Activated CD4-positive, alpha-beta T cell treated with anti-CD3 and anti-CD28 coated beads, Interleukin-2, amount 10 ng/mL, durations not matched to agents 24 days and 14 days (primary cell): ENCODE results near the gene PRKAA1. TPM values are rescaled to one million over a fixed set of nuclear protein-coding genes. Genes with fewer than 3 reads are reported as not detected.
"Not testable (repeated sequence)": the region's sequence is repeated elsewhere in the genome, so short reads cannot be mapped to it uniquely, and the experiment has no call there.

Source experiments
- DNase-seq: peaks from one replicate; pipeline ENCODE4 v3.0.0; 2022
- H3K27ac Mint-ChIP-seq: one replicate; pipeline ENCODE4 v1.8.0; 2022; ENCODE audit warnings: mild to moderate bottlenecking, mixed read lengths
- H3K27me3 Mint-ChIP-seq: one replicate; pipeline ENCODE4 v1.8.0; 2022; ENCODE audit warnings: mixed read lengths
- H3K36me3 Mint-ChIP-seq: one replicate; pipeline ENCODE4 v1.8.0; 2022; ENCODE audit warnings: low read depth, mild to moderate bottlenecking, mixed read lengths
- H3K4me1 Mint-ChIP-seq: one replicate; pipeline ENCODE4 v1.8.0; 2021; ENCODE audit warnings: mixed read lengths
- H3K4me3 Mint-ChIP-seq: one replicate; pipeline ENCODE4 v1.8.0; 2022; ENCODE audit warnings: mild to moderate bottlenecking, moderate library complexity, mixed read lengths
- H3K9me3 Mint-ChIP-seq: one replicate; pipeline ENCODE4 v1.8.0; 2021; ENCODE audit warnings: mixed read lengths
- intact Hi-C: fragments of 100-400 bp; cut with micrococcal nuclease; formaldehyde crosslinking; loops from one replicate; pipeline ENCODE4 v1.15.1; 2023
- total RNA-seq: library from RNA; stranded (reverse); gene quantifications from 2 replicates; pipeline ENCODE4 v1.2.3, GENCODE V29; 2022

Gene PRKAA1
- total RNA-seq, 1 donor from 2014 or later, result 49.1 TPM

DNA sequence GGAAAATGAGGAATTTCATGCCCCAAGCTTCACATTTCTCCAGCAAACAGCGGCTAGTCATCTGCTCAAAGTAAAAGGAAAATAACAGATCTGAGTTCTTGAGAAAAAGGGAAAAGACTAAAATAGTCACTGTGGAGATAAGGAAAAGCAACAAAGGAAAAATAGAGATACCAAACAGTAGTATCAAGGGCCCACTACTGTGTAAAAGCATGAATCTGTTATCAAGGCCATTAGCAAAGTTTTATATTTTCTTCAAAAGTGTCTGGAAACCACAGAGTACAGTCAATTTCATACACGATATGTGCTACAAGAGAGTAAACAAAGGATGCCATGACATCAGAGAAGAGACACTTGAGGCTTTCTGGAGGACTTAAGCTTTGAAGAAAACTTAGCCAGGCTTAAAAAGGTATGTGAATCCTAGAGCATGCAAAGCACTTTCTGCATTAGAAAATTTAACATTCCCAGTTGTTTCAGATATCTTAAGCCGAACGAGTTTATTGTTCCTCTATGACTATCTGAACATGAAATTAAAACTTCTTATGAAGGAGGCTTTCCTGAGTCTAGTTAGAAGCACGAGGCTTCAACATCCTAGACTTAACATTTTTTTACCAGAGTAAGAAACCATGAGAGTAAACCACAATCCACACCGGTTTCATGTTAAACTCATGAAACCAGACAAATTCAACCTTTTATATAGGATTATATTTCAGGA is 43.6 kb downstream of the PRKAA1 start:
- H3K27me3 Mint-ChIP-seq, result no peaks in the 10 kb centered on the region
- no peak overlapping the region for H3K4me3 Mint-ChIP-seq
- DNase-seq, result peak; percentile 67
- peaks cover 15% of the 10 kb centered on the region for H3K4me1 Mint-ChIP-seq
- H3K9me3 Mint-ChIP-seq, result no peaks in the 10 kb centered on the region
- intact Hi-C loops, result loop anchor here (1.0 to 10.0 kb wide), 9 partner anchors 18 to 1680 kb away; partner anchors contain the start of genes PTGER4, RICTOR, RIMOC1 and RPL37
- no peak overlapping the region for H3K27ac Mint-ChIP-seq
- peaks cover 30% of the 10 kb centered on the region for H3K36me3 Mint-ChIP-seq

DNA sequence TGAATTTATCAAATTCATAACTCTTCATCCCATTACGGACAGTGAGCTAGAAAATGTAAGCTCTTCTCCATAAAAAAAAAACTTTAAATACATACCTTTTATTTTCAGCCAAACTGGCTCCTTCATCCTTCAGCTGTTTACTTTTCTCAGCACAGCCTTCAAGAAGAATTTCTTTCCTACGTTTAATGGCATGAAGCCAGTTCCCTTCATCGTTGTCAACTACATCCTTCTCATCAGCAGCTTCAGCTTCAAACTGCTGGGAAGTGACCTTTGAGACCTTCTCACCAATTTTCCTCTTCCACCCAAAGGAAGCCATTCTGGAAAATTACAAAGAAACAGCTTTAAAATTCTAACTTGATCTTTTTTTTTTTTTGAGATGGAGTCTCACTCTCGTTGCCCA is 51.5 kb downstream of the PRKAA1 start:
- Mint-ChIP-seq H3K9me3 (no peaks in the 10 kb centered on the region), H3K27ac (no peak overlapping the region), H3K4me1 (peaks cover 13% of the 10 kb centered on the region), H3K27me3 (no peaks in the 10 kb centered on the region), H3K4me3 (no peak overlapping the region), H3K36me3 (peaks cover 31% of the 10 kb centered on the region)
- intact Hi-C loops, result no loop called here
- no peak for DNase-seq

DNA sequence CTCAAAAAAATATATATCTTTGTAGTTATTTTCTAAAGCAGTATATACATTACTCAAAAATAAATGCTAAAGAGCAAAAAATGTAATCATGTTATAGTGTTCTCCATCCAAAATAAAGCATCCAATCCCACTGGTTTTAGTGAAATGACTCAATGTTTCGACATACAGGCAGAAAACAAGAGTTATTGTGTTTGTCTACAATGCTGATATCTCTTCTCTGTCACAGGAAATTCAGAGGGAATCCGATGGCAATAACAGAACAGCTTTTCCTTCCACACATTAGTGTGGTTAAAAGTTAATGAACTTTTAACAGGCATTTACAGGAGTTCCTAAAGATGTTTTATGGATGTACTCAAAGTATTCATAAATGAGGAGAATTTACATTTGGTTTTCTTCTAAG is 54.4 kb downstream of the PRKAA1 start:
- H3K36me3 Mint-ChIP-seq, result peaks cover 41% of the 10 kb centered on the region
- H3K27me3 Mint-ChIP-seq, result no peaks in the 10 kb centered on the region
- H3K9me3 Mint-ChIP-seq, result no peaks in the 10 kb centered on the region
- H3K4me3 Mint-ChIP-seq, result no peak overlapping the region
- peaks cover 9% of the 10 kb centered on the region for H3K4me1 Mint-ChIP-seq
- intact Hi-C loops, result no loop called here
- no peak overlapping the region for H3K27ac Mint-ChIP-seq
- no peak for DNase-seq

DNA sequence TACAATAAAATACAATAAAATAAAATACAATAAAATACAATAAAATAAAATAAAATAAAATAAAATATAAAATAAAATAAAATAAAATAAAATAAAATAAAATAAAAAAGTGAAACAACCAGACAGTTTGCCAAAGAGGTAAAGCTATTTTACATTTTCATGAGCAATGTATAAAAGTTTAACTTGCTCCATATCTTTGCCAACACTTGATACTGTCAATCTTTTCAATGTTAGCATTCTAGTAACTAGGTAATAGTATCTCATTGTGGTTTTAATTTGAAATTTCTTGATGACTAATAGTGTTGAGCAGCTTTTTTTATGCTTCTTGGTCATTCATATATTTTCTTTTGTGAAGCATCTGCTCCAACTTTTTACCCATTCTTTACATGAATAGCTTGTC is 59.7 kb downstream of the PRKAA1 start:
- H3K4me1 Mint-ChIP-seq, result peaks cover 19% of the 10 kb centered on the region
- no peaks in the 10 kb centered on the region for H3K9me3 Mint-ChIP-seq
- H3K4me3 Mint-ChIP-seq, result no peak overlapping the region
- H3K27ac Mint-ChIP-seq, result no peak overlapping the region
- intact Hi-C loops, result loop anchor here (5.0 kb wide), 1 partner anchor 571 kb away; no protein-coding TSS in a partner anchor
- no peak for DNase-seq
- H3K27me3 Mint-ChIP-seq, result no peaks in the 10 kb centered on the region
- H3K36me3 Mint-ChIP-seq, result peaks cover 47% of the 10 kb centered on the region

GRCh38 chr5:40736103-40736875 is 61.9 kb downstream of the PRKAA1 start:
- H3K27me3 Mint-ChIP-seq, result no peaks in the 10 kb centered on the region
- DNase-seq, result peak; percentile 77
- peaks cover 37% of the 10 kb centered on the region for H3K36me3 Mint-ChIP-seq
- no peak overlapping the region for H3K4me3 Mint-ChIP-seq
- no peaks in the 10 kb centered on the region for H3K9me3 Mint-ChIP-seq
- H3K27ac Mint-ChIP-seq, result peak overlapping the region; percentile 12
- intact Hi-C loops, result loop anchor here (1.0 to 5.0 kb wide), 7 partner anchors 19 to 1157 kb away; partner anchors contain the start of gene TTC33
- H3K4me1 Mint-ChIP-seq, result peaks cover 18% of the 10 kb centered on the region

DNA sequence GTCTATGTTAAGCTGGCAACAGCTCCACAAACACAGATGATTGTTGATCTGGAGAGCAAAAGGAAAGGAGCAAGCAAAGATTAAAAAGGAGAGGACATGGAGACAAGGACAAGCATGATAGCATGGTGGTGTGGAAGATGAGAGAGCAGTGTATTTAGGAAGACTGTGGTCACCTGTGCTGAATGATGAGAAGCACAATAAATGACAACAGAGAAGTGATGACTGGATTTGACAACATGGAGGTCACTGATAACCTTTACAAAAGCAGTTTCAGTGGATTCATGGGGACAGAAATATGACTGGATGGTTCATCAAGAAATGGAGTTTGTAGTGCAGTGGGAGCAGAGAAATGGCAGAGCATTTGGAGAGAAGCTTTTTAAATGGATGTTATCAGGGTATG is 62.6 kb downstream of the PRKAA1 start:
- no peak for DNase-seq
- Mint-ChIP-seq H3K9me3 (no peaks in the 10 kb centered on the region), H3K4me3 (no peak overlapping the region), H3K36me3 (peaks cover 32% of the 10 kb centered on the region), H3K4me1 (peaks cover 18% of the 10 kb centered on the region), H3K27me3 (no peaks in the 10 kb centered on the region), H3K27ac (peak overlapping the region; percentile 12)
- intact Hi-C loops, result loop anchor here (1.0 to 5.0 kb wide), 7 partner anchors 19 to 1157 kb away; partner anchors contain the start of gene TTC33

DNA sequence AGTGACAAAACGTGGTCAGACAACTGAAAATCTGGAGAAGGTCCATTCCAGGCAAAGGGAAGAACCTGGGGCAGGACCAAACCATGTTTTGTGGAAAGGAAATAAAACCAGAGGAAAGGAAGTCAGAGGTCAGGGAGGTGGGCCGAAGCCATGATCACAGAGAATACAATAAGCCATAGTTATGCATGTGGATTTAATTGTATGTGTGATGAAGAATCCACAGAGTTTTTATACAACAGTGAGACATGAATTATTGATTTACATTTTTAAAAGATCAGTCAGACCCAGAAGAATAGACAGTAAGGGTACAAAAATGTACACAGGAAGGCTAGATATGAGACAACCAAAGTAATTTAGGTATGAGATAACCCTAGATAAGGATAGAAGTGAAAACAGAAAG is 63.2 kb downstream of the PRKAA1 start:
- Mint-ChIP-seq H3K36me3 (peaks cover 28% of the 10 kb centered on the region), H3K4me1 (peaks cover 21% of the 10 kb centered on the region), H3K27me3 (no peaks in the 10 kb centered on the region), H3K27ac (peak overlapping the region; percentile 1), H3K4me3 (no peak overlapping the region), H3K9me3 (no peaks in the 10 kb centered on the region)
- intact Hi-C loops, result loop anchor here (5.0 kb wide), 1 partner anchor 568 kb away; no protein-coding TSS in a partner anchor
- no peak for DNase-seq

DNA sequence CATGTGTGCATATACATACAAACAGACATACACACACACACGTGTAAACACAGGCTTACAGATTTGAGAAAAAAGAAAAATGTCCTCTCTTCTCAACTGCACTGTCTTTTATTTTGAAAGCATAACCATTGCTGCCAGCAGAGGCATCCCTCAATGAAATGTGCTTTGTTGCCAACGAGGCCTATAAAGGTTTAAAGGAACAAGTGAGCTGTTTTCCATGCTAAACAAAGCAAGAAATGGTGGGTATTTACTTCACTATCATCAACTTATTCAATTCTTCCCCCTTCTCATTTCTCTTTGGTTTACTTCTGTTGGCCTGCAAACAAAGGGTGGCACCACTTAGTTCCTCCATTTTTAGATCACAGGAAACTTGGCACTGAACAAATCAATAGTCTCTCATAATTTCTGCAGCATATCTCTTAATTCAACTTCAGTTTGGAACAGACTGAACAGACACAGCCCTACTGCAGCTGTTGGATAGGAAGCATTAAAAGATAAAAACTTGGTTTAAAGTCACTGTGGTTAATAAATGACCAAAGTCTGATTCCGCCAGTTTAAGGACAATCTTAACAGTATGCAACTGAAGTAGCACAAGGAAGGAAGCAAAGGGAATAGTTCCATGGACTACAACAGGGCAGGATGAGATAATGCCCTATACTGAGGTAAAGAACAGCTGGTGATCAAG is 64.2 kb downstream of the PRKAA1 start:
- Mint-ChIP-seq H3K36me3 (peaks cover 23% of the 10 kb centered on the region), H3K27me3 (no peaks in the 10 kb centered on the region), H3K4me1 (peaks cover 21% of the 10 kb centered on the region), H3K9me3 (no peaks in the 10 kb centered on the region), H3K27ac (no peak overlapping the region), H3K4me3 (no peak overlapping the region)
- intact Hi-C loops, result no loop called here
- no peak for DNase-seq

DNA sequence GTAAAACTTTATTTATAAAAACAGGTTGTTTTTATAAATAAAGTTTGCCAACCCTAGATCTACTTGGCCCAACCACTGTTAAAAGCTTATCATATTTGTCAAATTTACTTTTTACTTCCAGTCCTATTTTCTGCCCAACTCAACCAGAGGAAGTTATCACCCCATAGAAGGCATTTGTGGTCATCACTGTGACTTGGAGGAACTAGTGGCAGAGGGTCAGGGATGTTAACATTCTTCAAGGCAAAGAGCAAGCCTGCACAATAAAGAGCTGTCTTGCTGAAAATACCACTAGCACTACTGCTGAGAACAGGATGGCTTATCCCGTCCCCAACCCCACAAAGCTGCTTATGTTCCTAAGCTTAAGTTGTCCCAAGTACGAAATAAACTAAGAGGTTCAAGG is 64.7 kb downstream of the PRKAA1 start:
- H3K4me1 Mint-ChIP-seq, result peaks cover 21% of the 10 kb centered on the region
- no peak for DNase-seq
- intact Hi-C loops, result no loop called here
- H3K27me3 Mint-ChIP-seq, result no peaks in the 10 kb centered on the region
- no peaks in the 10 kb centered on the region for H3K9me3 Mint-ChIP-seq
- no peak overlapping the region for H3K4me3 Mint-ChIP-seq
- peaks cover 20% of the 10 kb centered on the region for H3K36me3 Mint-ChIP-seq
- no peak overlapping the region for H3K27ac Mint-ChIP-seq

- H3K9me3 Mint-ChIP-seq, result peaks cover 12% of the 10 kb centered on the region
- H3K4me3 Mint-ChIP-seq, intact Hi-C loops, H3K27me3 Mint-ChIP-seq, H3K4me1 Mint-ChIP-seq, H3K27ac Mint-ChIP-seq, DNase-seq: not testable (repeated sequence)
- H3K36me3 Mint-ChIP-seq, result peaks cover 52% of the 10 kb centered on the region
These were observed 75.7 kb downstream of the PRKAA1 start for GRCh38 chr5:40722497-40722911.

DNA sequence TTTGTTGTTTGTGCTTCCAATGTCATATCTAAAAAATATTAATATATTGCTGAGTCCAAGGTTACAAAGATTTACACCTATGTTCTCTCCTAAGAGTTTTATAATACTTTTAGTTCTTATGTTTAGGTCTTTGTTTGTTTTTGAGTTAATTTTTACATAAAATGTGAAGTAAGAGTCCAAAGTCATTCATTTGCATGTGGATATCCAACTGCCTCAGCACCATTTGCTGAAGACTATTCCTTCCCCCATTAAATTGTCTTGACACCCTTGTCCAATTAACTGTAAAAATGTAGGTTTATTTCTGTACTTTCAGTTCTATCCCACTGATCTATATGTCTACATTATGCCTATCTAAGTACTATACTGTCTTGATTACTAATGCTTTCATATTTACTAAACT is 78.1 kb downstream of the PRKAA1 start:
- Mint-ChIP-seq H3K36me3 (peaks cover 51% of the 10 kb centered on the region), H3K4me1 (peaks cover 2% of the 10 kb centered on the region), H3K9me3 (peaks cover 12% of the 10 kb centered on the region), H3K27ac (no peak overlapping the region), H3K4me3 (no peak overlapping the region), H3K27me3 (no peaks in the 10 kb centered on the region)
- intact Hi-C loops, result no loop called here
- DNase-seq, result no peak

DNA sequence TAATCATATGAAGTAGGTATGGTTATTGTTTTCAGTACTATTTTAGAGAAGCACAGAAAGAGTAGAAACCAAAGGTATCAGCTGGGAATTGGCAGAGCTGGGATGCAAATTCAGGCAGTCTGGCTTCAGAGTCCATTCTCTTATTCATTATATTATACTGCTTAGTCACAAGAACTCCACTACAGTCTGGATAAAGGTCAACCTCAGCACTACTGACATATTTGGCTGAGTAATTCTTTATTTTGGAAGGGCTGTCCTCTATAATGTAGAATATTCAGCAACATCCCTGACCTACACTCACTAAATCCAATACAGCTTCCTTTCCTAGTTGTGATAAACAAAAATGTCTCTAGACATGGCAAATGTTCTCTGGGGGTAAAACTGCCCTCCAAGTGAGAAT is 80.9 kb downstream of the PRKAA1 start:
- no peak overlapping the region for H3K4me3 Mint-ChIP-seq
- DNase-seq, result no peak
- H3K9me3 Mint-ChIP-seq, result peaks cover 12% of the 10 kb centered on the region
- no peak overlapping the region for H3K27ac Mint-ChIP-seq
- intact Hi-C loops, result no loop called here
- H3K27me3 Mint-ChIP-seq, result no peaks in the 10 kb centered on the region
- peaks cover 43% of the 10 kb centered on the region for H3K36me3 Mint-ChIP-seq
- peaks cover 2% of the 10 kb centered on the region for H3K4me1 Mint-ChIP-seq

DNA sequence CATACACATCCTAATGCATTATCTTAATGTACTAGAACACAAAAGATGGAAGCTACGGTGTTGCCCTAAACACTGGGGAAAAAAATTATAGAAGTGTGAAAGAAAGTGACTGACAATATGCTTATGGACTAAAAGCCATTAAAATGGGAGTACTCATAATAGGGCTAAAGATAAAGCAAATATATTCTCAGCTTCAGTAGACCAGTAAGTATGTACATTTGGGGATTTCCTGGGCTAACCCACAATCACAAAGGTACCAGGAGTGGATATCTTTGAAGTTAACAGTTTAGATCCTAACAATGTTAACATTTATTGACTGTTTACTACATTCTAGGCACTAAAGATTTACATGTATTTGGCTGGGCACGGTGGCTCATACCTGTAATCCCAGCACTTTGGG is 81.6 kb downstream of the PRKAA1 start:
- Mint-ChIP-seq H3K36me3 (peaks cover 39% of the 10 kb centered on the region), H3K27me3 (no peaks in the 10 kb centered on the region), H3K27ac (no peak overlapping the region), H3K4me1 (peaks cover 2% of the 10 kb centered on the region), H3K4me3 (no peak overlapping the region), H3K9me3 (peaks cover 9% of the 10 kb centered on the region)
- intact Hi-C loops, result no loop called here
- DNase-seq, result no peak

- no peak overlapping the region for H3K27ac Mint-ChIP-seq
- no peak for DNase-seq
- H3K9me3 Mint-ChIP-seq, result peaks cover 6% of the 10 kb centered on the region
- H3K4me1 Mint-ChIP-seq, result peaks cover 2% of the 10 kb centered on the region
- H3K27me3 Mint-ChIP-seq, result no peaks in the 10 kb centered on the region
- H3K36me3 Mint-ChIP-seq, result peaks cover 35% of the 10 kb centered on the region
- H3K4me3 Mint-ChIP-seq, result no peak overlapping the region
- intact Hi-C loops, result no loop called here
These were observed 82.2 kb downstream of the PRKAA1 start for GRCh38 chr5:40716000-40716399.
